SK-N-MC (cell line): ENCODE measurements around the gene GPR39.
"Not testable (repeated sequence)": the region's sequence is repeated elsewhere in the genome, so short reads cannot be mapped to it uniquely, and the experiment has no call there.

Experiments used
- DNase-seq: peaks from one replicate; pipeline ENCODE4 v3.0.0-alpha.2; 2011; ENCODE audit warnings: low read depth, low spot score
- H3K27ac ChIP-seq: fragments of 200-600 bp; sonication (generic); 2 replicates; pipeline ENCODE4 v1.5.1; 2016; ENCODE audit warnings: mixed run types
- H3K36me3 ChIP-seq: fragments of 200-600 bp; sonication (generic); 2 replicates; pipeline ENCODE4 v1.6.1; 2017; ENCODE audit warnings: antibody characterized with exemption, low read length, mixed read lengths; ENCODE audit not compliant: insufficient read depth
- H3K4me3 ChIP-seq: fragments of 200-600 bp; sonication (generic); 2 replicates; pipeline ENCODE4 v1.5.1; 2016
- H3K9ac ChIP-seq: fragments of 200-600 bp; sonication (generic); 2 replicates; pipeline ENCODE4 v1.8.0; 2017; ENCODE audit warnings: mixed run types, mixed read lengths; ENCODE audit not compliant: insufficient read length
- H3K9me3 ChIP-seq: fragments of 200-600 bp; sonication (generic); 2 replicates; pipeline ENCODE4 v1.6.1; 2017; ENCODE audit warnings: low read depth, mild to moderate bottlenecking, antibody characterized with exemption, low read length, moderate library complexity, mixed read lengths
- EZH2 ChIP-seq: fragments of 200-600 bp; sonication (generic); IDR thresholded peaks from one replicate; pipeline ENCODE4 v1.6.1; 2017; ENCODE audit warnings: antibody characterized with exemption
- FOXP2 ChIP-seq: optimal IDR thresholded peaks from 2 replicates; pipeline ENCODE3; 2011; ENCODE audit warnings: mild to moderate bottlenecking, moderate library complexity; ENCODE audit not compliant: insufficient read depth; ENCODE audit errors: extremely low read length, control extremely low read depth
- POLR2AphosphoS5 ChIP-seq: IDR thresholded peaks from 2 replicates; pipeline ENCODE4 v1.6.1; 2012; ENCODE audit warnings: mild to moderate bottlenecking, low read depth, low read length, borderline replicate concordance

Gene GPR39

GRCh38 chr2:132515010-132515409 is 98.4 kb downstream of the GPR39 start:
- H3K27ac ChIP-seq = no peak overlapping the region
- TF ChIP-seq EZH2 (no peak), FOXP2 (no peak), POLR2AphosphoS5 (no peak)
- H3K9ac ChIP-seq = no peak overlapping the region
- H3K4me3 ChIP-seq = no peak overlapping the region
- H3K9me3 ChIP-seq = no peaks in the 10 kb centered on the region
- H3K36me3 ChIP-seq = no peaks in the 10 kb centered on the region
- DNase-seq = no peak

GRCh38 chr2:132517386-132517785 is 100.8 kb downstream of the GPR39 start:
- Histone ChIP-seq H3K36me3 (no peaks in the 10 kb centered on the region), H3K27ac (no peak overlapping the region), H3K9me3 (no peaks in the 10 kb centered on the region), H3K4me3 (no peak overlapping the region), H3K9ac (no peak overlapping the region)
- no peak for DNase-seq
- TF ChIP-seq EZH2 (no peak), POLR2AphosphoS5 (no peak), FOXP2 (no peak)

GRCh38 chr2:132518302-132518701 is 101.7 kb downstream of the GPR39 start:
- DNase-seq = no peak
- H3K36me3 ChIP-seq = no peaks in the 10 kb centered on the region
- H3K27ac ChIP-seq = no peak overlapping the region
- H3K4me3 ChIP-seq = no peak overlapping the region
- no peaks in the 10 kb centered on the region for H3K9me3 ChIP-seq
- H3K9ac ChIP-seq = no peak overlapping the region
- no peak for TF ChIP-seq POLR2AphosphoS5
- no peak for TF ChIP-seq EZH2
- no peak for TF ChIP-seq FOXP2

GRCh38 chr2:132519566-132519965 is 103.0 kb downstream of the GPR39 start:
- no peak for TF ChIP-seq EZH2
- no peak for TF ChIP-seq FOXP2
- no peak for TF ChIP-seq POLR2AphosphoS5
- Histone ChIP-seq H3K4me3 (no peak overlapping the region), H3K9me3 (no peaks in the 10 kb centered on the region), H3K27ac (no peak overlapping the region), H3K9ac (no peak overlapping the region), H3K36me3 (no peaks in the 10 kb centered on the region)
- DNase-seq = no peak

GRCh38 chr2:132521341-132521740 is 104.7 kb downstream of the GPR39 start:
- Histone ChIP-seq H3K36me3 (no peaks in the 10 kb centered on the region), H3K4me3 (no peak overlapping the region), H3K27ac (no peak overlapping the region), H3K9ac (no peak overlapping the region), H3K9me3 (no peaks in the 10 kb centered on the region)
- no peak for DNase-seq
- TF ChIP-seq FOXP2 (no peak), EZH2 (no peak), POLR2AphosphoS5 (no peak)

GRCh38 chr2:132522901-132523300 is 106.3 kb downstream of the GPR39 start:
- no peak for DNase-seq
- Histone ChIP-seq H3K9ac (no peak overlapping the region), H3K27ac (no peak overlapping the region), H3K4me3 (no peak overlapping the region), H3K9me3 (no peaks in the 10 kb centered on the region), H3K36me3 (no peaks in the 10 kb centered on the region)
- TF ChIP-seq POLR2AphosphoS5 = no peak
- TF ChIP-seq FOXP2 = no peak
- TF ChIP-seq EZH2 = no peak

GRCh38 chr2:132537061-132537460 is 120.5 kb downstream of the GPR39 start:
- DNase-seq, H3K9ac ChIP-seq, H3K36me3 ChIP-seq, H3K4me3 ChIP-seq, H3K9me3 ChIP-seq, H3K27ac ChIP-seq: not testable (repeated sequence)

GRCh38 chr2:132538331-132538855 is 121.8 kb downstream of the GPR39 start:
- no peak overlapping the region for H3K4me3 ChIP-seq
- no peak overlapping the region for H3K27ac ChIP-seq
- H3K9ac ChIP-seq = no peak overlapping the region
- H3K36me3 ChIP-seq = no peaks in the 10 kb centered on the region
- no peak for DNase-seq
- H3K9me3 ChIP-seq = no peaks in the 10 kb centered on the region
- TF ChIP-seq EZH2 (no peak), POLR2AphosphoS5 (no peak), FOXP2 (no peak)

GRCh38 chr2:132540166-132540565 is 123.6 kb downstream of the GPR39 start:
- H3K27ac ChIP-seq = no peak overlapping the region
- TF ChIP-seq EZH2 (no peak), POLR2AphosphoS5 (no peak), FOXP2 (no peak)
- no peak for DNase-seq

More at GRCh38 chr2:132540166-132540565, 123.6 kb downstream of the GPR39 start:
- H3K9ac ChIP-seq = no peak overlapping the region
- H3K36me3 ChIP-seq = no peaks in the 10 kb centered on the region
- H3K4me3 ChIP-seq = peak overlapping the region; percentile 8; the same call in 1 of the 2 replicates
- no peaks in the 10 kb centered on the region for H3K9me3 ChIP-seq
